HepG2 (cell line): ENCODE results near the gene LSM14B. TPM values are rescaled to one million over a fixed set of nuclear protein-coding genes. Genes with fewer than 3 reads are reported as not detected.

Experiments used
- CENPX ChIP-seq: sonication (generic); formaldehyde crosslinking; IDR thresholded peaks from 2 replicates; pipeline ENCODE4 v1.9.0; 2021; ENCODE audit warnings: mild to moderate bottlenecking, missing genetic modification reagents, moderate library complexity
- DNMT1 ChIP-seq: sonication (generic); formaldehyde crosslinking; IDR thresholded peaks from 2 replicates; pipeline ENCODE4 v1.5.1; 2020; ENCODE audit warnings: mild to moderate bottlenecking, missing genetic modification reagents
- HDAC2 ChIP-seq: sonication (generic); formaldehyde crosslinking; IDR thresholded peaks from 2 replicates; pipeline ENCODE4 v1.4.0; 2020; ENCODE audit warnings: missing genetic modification reagents
- HMGA1 ChIP-seq: sonication (generic); formaldehyde crosslinking; conservative IDR thresholded peaks from 2 replicates; pipeline ENCODE4 v1.4.0; 2020; ENCODE audit warnings: missing genetic modification reagents
- KAT8 ChIP-seq: IDR thresholded peaks from 2 replicates; pipeline ENCODE4 v1.6.1; 2016; ENCODE audit warnings: missing genetic modification reagents, missing compliant biosample characterization
- MYNN ChIP-seq: sonication (generic); formaldehyde crosslinking; IDR thresholded peaks from 2 replicates; pipeline ENCODE4 v1.4.0; 2020; ENCODE audit warnings: mild to moderate bottlenecking, low read depth, missing genetic modification reagents
- POLR2AphosphoS5 ChIP-seq: IDR thresholded peaks from 2 replicates; pipeline ENCODE4 v1.6.1; 2012; ENCODE audit warnings: low read depth, low read length
- RAD21 ChIP-seq: fragments of 450-650 bp; formaldehyde crosslinking; IDR thresholded peaks from 2 replicates; pipeline ENCODE4 v1.5.0; 2020; ENCODE audit warnings: mild to moderate bottlenecking
- SOX6 ChIP-seq, 2 experiments: fragments of 450-650 bp in 1 of 2; sonication (generic) in 1 of 2; formaldehyde crosslinking in 1 of 2; IDR thresholded peaks; 2 replicates each; pipeline versions ENCODE4 v1.4.0 to v1.6.1; 2017 to 2020; ENCODE audit warnings: antibody characterized with exemption in 1 of 2, mild to moderate bottlenecking in 1 of 2, missing genetic modification reagents in 1 of 2
- TBP ChIP-seq: sonication (generic); formaldehyde crosslinking; IDR thresholded peaks from 2 replicates; pipeline ENCODE4 v1.5.0; 2020; ENCODE audit warnings: missing genetic modification reagents
- ZFP82 ChIP-seq: sonication (generic); formaldehyde crosslinking; IDR thresholded peaks from 2 replicates; pipeline ENCODE4 v1.5.1; 2020; ENCODE audit warnings: mild to moderate bottlenecking, missing genetic modification reagents, borderline replicate concordance
- ZNF549 ChIP-seq: sonication (generic); formaldehyde crosslinking; IDR thresholded peaks from 2 replicates; pipeline ENCODE4 v1.5.0; 2020; ENCODE audit warnings: missing genetic modification reagents
- ZNF570 ChIP-seq: sonication (generic); formaldehyde crosslinking; IDR thresholded peaks from 2 replicates; pipeline ENCODE4 v1.4.0; 2020; ENCODE audit warnings: mild to moderate bottlenecking, missing genetic modification reagents, borderline replicate concordance
- ZNF615 ChIP-seq: sonication (generic); formaldehyde crosslinking; IDR thresholded peaks from 2 replicates; pipeline ENCODE4 v1.5.0; 2020; ENCODE audit warnings: mild to moderate bottlenecking, missing genetic modification reagents, borderline replicate concordance
- ZNF761 ChIP-seq: sonication (generic); formaldehyde crosslinking; conservative IDR thresholded peaks from 2 replicates; pipeline ENCODE4 v1.4.0; 2020; ENCODE audit warnings: mild to moderate bottlenecking, missing genetic modification reagents
- ZNF781 ChIP-seq: sonication (generic); formaldehyde crosslinking; IDR thresholded peaks from 2 replicates; pipeline ENCODE4 v1.5.1; 2020; ENCODE audit warnings: borderline replicate concordance, mild to moderate bottlenecking, missing genetic modification reagents; ENCODE audit errors: not compliant biosample characterization
- polyA plus RNA-seq, 8 experiments: library from polyadenylated mRNA; depleted of rRNA in 3 of 8; stranded (reverse) in 7 of 8; unstranded in 1 of 8; fragments of >200 nt; fragmentation: Illumina TruSeq in 4 of 8; extraction: Trizol in 4 of 8; gene quantifications; 2 replicates each; pipeline versions ENCODE4 v1.2.1 to v1.2.3, GENCODE V29; 2011 to 2016; ENCODE audit warnings: low read depth in 4 of 8, missing spikeins in 1 of 8, mixed read lengths in 1 of 8; ENCODE audit not compliant: insufficient read depth in 1 of 8
- total RNA-seq, 5 experiments: library from RNA; depleted of rRNA; stranded (reverse); fragments of >200 nt; fragmentation: Illumina TruSeq; extraction: Trizol; gene quantifications; 2 replicates each; pipeline ENCODE4 v1.2.3, GENCODE V29; 2016; ENCODE audit warnings: low read depth in 1 of 5
- TF ChIP-seq, protein P1 (sequence below): sonication (generic); formaldehyde crosslinking; IDR thresholded peaks from 2 replicates; pipeline ENCODE4 v1.4.0; 2020; ENCODE audit warnings: missing genetic modification reagents, borderline replicate concordance
- TF ChIP-seq, protein P2 (sequence below): IDR thresholded peaks from 2 replicates; pipeline ENCODE4 v1.6.1; 2016; ENCODE audit warnings: mild to moderate bottlenecking
- TF ChIP-seq, protein P3 (sequence below): sonication (generic); formaldehyde crosslinking; IDR thresholded peaks from 2 replicates; pipeline ENCODE4 v1.4.0; 2020; ENCODE audit warnings: mild to moderate bottlenecking, missing genetic modification reagents
- TF ChIP-seq, protein P4 (sequence below), 2 experiments: fragments of 450-650 bp in 1 of 2; sonication (generic) in 1 of 2; formaldehyde crosslinking; IDR thresholded peaks; 2 replicates each; pipeline versions ENCODE4 v1.5.0 to v1.8.0; 2020 to 2022; ENCODE audit warnings: mild to moderate bottlenecking in 1 of 2, missing genetic modification reagents in 1 of 2
- TF ChIP-seq, protein P5 (sequence below): sonication (generic); formaldehyde crosslinking; IDR thresholded peaks from 2 replicates; pipeline ENCODE4 v1.5.0; 2020; ENCODE audit warnings: missing genetic modification reagents

Gene LSM14B
- total and polyA plus RNA-seq, 2 of the 13 experiments (the other 11 are each of a cell fraction or from before 2014, with no cell fraction given) = 43.3 to 79.2 TPM

DNA sequence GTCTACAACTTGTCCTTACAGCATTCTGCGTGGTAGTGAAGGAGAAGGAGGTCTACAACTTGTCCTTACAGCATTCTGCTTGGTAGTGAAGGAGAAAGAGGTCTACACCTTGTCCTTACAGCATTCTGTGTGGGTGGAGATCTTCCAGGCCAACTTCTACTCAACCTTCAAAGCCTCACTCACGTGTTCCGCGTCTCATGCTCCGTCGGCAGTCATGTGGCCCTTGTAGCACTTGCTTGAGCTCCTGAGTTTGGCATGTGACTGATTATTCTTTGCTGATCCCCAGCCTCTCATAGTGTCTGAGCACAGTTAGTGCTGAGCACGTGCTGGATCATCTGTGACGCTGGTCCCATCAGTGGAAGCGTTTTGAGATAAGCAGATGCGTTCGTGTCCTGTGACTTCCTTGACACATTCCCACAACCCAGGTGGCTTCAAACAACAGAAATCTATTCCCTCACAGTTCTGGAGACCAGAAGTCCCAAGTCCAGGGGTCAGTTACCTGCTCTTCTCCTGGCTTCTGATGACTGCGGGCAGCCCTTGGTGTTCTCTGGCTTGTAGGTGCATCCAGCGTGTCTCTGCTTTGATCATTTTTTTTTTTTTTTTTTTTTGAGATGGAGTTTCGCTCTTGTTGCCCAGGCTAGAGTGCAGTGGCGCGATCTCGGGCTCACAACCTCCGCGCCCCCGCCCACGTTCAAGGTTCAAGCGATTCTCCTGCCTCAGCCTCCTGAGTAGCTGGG is 23.9 kb downstream of the LSM14B start (continued):
- TF ChIP-seq HDAC2 (CRISPR knock-in tag) (peak; percentile 66; the same call in 1 of the 2 replicates), MYNN (CRISPR knock-in tag) (no peak), TBP (CRISPR knock-in tag) (no peak), POLR2AphosphoS5 (no peak), ZNF570 (CRISPR knock-in tag) (no peak), RAD21 (CRISPR knock-in tag) (no peak), ZFP82 (no peak; the same call in 1 of the 2 replicates), SOX6 (IDR thresholded peaks at IDR 0.05) (no peak), SOX6 (CRISPR knock-in tag; IDR thresholded peaks at IDR 0.05) (peak; percentile 84), DNMT1 (CRISPR knock-in tag) (no peak), ZNF781 (CRISPR knock-in tag) (peak; percentile 84), HMGA1 (CRISPR knock-in tag) (no peak), ZNF615 (CRISPR knock-in tag) (no peak), KAT8 (CRISPR knock-in tag) (peak; percentile 65), CENPX (CRISPR knock-in tag) (no peak), ZNF761 (no peak), ZNF549 (CRISPR knock-in tag) (no peak)
- TF ChIP-seq, protein P1, sequence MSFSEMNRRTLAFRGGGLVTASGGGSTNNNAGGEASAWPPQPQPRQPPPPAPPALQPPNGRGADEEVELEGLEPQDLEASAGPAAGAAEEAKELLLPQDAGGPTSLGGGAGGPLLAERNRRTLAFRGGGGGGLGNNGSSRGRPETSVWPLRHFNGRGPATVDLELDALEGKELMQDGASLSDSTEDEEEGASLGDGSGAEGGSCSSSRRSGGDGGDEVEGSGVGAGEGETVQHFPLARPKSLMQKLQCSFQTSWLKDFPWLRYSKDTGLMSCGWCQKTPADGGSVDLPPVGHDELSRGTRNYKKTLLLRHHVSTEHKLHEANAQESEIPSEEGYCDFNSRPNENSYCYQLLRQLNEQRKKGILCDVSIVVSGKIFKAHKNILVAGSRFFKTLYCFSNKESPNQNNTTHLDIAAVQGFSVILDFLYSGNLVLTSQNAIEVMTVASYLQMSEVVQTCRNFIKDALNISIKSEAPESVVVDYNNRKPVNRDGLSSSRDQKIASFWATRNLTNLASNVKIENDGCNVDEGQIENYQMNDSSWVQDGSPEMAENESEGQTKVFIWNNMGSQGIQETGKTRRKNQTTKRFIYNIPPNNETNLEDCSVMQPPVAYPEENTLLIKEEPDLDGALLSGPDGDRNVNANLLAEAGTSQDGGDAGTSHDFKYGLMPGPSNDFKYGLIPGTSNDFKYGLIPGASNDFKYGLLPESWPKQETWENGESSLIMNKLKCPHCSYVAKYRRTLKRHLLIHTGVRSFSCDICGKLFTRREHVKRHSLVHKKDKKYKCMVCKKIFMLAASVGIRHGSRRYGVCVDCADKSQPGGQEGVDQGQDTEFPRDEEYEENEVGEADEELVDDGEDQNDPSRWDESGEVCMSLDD (CRISPR knock-in tag) = no peak
- TF ChIP-seq, protein P2, sequence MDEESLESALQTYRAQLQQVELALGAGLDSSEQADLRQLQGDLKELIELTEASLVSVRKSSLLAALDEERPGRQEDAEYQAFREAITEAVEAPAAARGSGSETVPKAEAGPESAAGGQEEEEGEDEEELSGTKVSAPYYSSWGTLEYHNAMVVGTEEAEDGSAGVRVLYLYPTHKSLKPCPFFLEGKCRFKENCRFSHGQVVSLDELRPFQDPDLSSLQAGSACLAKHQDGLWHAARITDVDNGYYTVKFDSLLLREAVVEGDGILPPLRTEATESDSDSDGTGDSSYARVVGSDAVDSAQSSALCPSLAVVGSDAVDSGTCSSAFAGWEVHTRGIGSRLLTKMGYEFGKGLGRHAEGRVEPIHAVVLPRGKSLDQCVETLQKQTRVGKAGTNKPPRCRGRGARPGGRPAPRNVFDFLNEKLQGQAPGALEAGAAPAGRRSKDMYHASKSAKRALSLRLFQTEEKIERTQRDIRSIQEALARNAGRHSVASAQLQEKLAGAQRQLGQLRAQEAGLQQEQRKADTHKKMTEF (CRISPR knock-in tag) = 0 out of 2 replicates have a peak, but pooled peaks have one; percentile 68
- TF ChIP-seq, protein P3, sequence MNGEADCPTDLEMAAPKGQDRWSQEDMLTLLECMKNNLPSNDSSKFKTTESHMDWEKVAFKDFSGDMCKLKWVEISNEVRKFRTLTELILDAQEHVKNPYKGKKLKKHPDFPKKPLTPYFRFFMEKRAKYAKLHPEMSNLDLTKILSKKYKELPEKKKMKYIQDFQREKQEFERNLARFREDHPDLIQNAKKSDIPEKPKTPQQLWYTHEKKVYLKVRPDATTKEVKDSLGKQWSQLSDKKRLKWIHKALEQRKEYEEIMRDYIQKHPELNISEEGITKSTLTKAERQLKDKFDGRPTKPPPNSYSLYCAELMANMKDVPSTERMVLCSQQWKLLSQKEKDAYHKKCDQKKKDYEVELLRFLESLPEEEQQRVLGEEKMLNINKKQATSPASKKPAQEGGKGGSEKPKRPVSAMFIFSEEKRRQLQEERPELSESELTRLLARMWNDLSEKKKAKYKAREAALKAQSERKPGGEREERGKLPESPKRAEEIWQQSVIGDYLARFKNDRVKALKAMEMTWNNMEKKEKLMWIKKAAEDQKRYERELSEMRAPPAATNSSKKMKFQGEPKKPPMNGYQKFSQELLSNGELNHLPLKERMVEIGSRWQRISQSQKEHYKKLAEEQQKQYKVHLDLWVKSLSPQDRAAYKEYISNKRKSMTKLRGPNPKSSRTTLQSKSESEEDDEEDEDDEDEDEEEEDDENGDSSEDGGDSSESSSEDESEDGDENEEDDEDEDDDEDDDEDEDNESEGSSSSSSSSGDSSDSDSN (CRISPR knock-in tag) = peak; percentile 36; the same call in 1 of the 2 replicates
- TF ChIP-seq, protein P4, sequence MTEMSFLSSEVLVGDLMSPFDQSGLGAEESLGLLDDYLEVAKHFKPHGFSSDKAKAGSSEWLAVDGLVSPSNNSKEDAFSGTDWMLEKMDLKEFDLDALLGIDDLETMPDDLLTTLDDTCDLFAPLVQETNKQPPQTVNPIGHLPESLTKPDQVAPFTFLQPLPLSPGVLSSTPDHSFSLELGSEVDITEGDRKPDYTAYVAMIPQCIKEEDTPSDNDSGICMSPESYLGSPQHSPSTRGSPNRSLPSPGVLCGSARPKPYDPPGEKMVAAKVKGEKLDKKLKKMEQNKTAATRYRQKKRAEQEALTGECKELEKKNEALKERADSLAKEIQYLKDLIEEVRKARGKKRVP (CRISPR knock-in tag; IDR thresholded peaks at IDR 0.05) = no peak
- TF ChIP-seq, protein P5, sequence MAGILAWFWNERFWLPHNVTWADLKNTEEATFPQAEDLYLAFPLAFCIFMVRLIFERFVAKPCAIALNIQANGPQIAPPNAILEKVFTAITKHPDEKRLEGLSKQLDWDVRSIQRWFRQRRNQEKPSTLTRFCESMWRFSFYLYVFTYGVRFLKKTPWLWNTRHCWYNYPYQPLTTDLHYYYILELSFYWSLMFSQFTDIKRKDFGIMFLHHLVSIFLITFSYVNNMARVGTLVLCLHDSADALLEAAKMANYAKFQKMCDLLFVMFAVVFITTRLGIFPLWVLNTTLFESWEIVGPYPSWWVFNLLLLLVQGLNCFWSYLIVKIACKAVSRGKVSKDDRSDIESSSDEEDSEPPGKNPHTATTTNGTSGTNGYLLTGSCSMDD (CRISPR knock-in tag) = no peak
